SK-N-SH (cell line): ENCODE measurements around the gene WNK2. TPM values are rescaled to one million over a fixed set of nuclear protein-coding genes. Genes with fewer than 3 reads are reported as not detected.

Source experiments
- CTCF ChIA-PET: fragments of 300-600, 350-600 bp; formaldehyde crosslinking; extraction: SDS; loops from one replicate; lab custom pipeline; 2021; lab: Yijun Ruan, JAX
- POLR2A ChIA-PET: fragments of 350-600 bp; sonication (Branson Sonifier 250); formaldehyde crosslinking; extraction: SDS; loops from one replicate; lab custom pipeline; 2020; ENCODE audit warnings: antibody characterized with exemption, inconsistent platforms; lab: Yijun Ruan, JAX
- DNase-seq: peaks from one replicate; pipeline ENCODE4 v3.0.0; 2012
- H2AFZ ChIP-seq: fragments of 200-600 bp; sonication (generic); 2 replicates; pipeline ENCODE4 v1.8.1; 2016; ENCODE audit warnings: antibody characterized with exemption, mild to moderate bottlenecking, low read depth
- H3F3A ChIP-seq: fragments of 200-600 bp; sonication (generic); replicated peaks from 2 replicates; pipeline ENCODE3; 2016; ENCODE audit warnings: antibody characterized with exemption, mild to moderate bottlenecking; ENCODE audit not compliant: insufficient read depth
- H3K27ac ChIP-seq, 2 experiments: fragments of 200-500 bp in 1 of 2; fragments of 200-600 bp in 1 of 2; sonication (Bioruptor generic) in 1 of 2; sonication (generic), shearing (Covaris generic) in 1 of 2; 2 replicates each; pipeline versions ENCODE4 v1.5.1 to v1.6.1; 2014 to 2016; ENCODE audit warnings: low read depth in 2 of 2, inconsistent platforms in 1 of 2, low read length in 1 of 2, mild to moderate bottlenecking in 1 of 2, mixed read lengths in 1 of 2
- H3K27me3 ChIP-seq: fragments of 200-600 bp; sonication (generic), shearing (Covaris generic); 2 replicates; pipeline ENCODE4 v1.6.1; 2016; ENCODE audit warnings: mixed run types; ENCODE audit not compliant: insufficient read depth
- H3K36me3 ChIP-seq, 2 experiments: fragments of 200-500 bp in 1 of 2; fragments of 200-600 bp in 1 of 2; sonication (Bioruptor generic) in 1 of 2; sonication (generic) in 1 of 2; replicated peaks in 1 of 2; 2 replicates each; pipeline versions ENCODE3 to v1.5.1; 2014 to 2016; ENCODE audit warnings: low read length in 1 of 2, mild to moderate bottlenecking in 1 of 2; ENCODE audit not compliant: insufficient read depth in 2 of 2, control insufficient read depth in 1 of 2
- H3K4me1 ChIP-seq, 2 experiments: fragments of 200-500 bp in 1 of 2; fragments of 200-600 bp in 1 of 2; sonication (Bioruptor generic) in 1 of 2; sonication (generic), shearing (Covaris generic) in 1 of 2; 2 replicates each; pipeline versions ENCODE4 v1.5.1 to v1.6.1; 2014 to 2016; ENCODE audit warnings: low read depth in 1 of 2, low read length in 1 of 2, mixed run types in 1 of 2; ENCODE audit not compliant: insufficient read depth in 2 of 2, control insufficient read depth in 1 of 2
- H3K4me2 ChIP-seq: fragments of 200-600 bp; sonication (generic), shearing (Covaris generic); 2 replicates; pipeline ENCODE4 v1.6.1; 2017; ENCODE audit warnings: mixed run types
- H3K4me3 ChIP-seq, 2 experiments: fragments of 200-500 bp in 1 of 2; fragments of 200-600 bp in 1 of 2; sonication (Bioruptor generic) in 1 of 2; sonication (generic), shearing (Covaris generic) in 1 of 2; 2 replicates each; pipeline versions ENCODE4 v1.5.1 to v1.8.1; 2014 to 2016; ENCODE audit warnings: low read depth in 2 of 2, inconsistent platforms in 1 of 2, low read length in 1 of 2, mild to moderate bottlenecking in 1 of 2, mixed read lengths in 1 of 2, moderate library complexity in 1 of 2
- H3K79me2 ChIP-seq: fragments of 200-600 bp; sonication (generic); 2 replicates; pipeline ENCODE4 v1.8.1; 2017; ENCODE audit warnings: mild to moderate bottlenecking; ENCODE audit not compliant: insufficient read depth
- H3K9ac ChIP-seq: fragments of 200-600 bp; sonication (generic); 2 replicates; pipeline ENCODE4 v1.6.1; 2017; ENCODE audit warnings: mixed run types
- H3K9me2 ChIP-seq: fragments of 200-600 bp; sonication (generic); 2 replicates; pipeline ENCODE4 v1.6.1; 2017; ENCODE audit warnings: mixed run types
- H3K9me3 ChIP-seq: fragments of 200-600 bp; sonication (generic); 2 replicates; pipeline ENCODE4 v1.6.1; 2017; ENCODE audit warnings: mixed run types, mild to moderate bottlenecking, moderate library complexity
- H4K20me1 ChIP-seq: fragments of 200-600 bp; sonication (generic); 2 replicates; pipeline ENCODE4 v1.6.1; 2017; ENCODE audit warnings: mild to moderate bottlenecking, mixed run types; ENCODE audit not compliant: insufficient read depth
- ELF1 ChIP-seq: IDR thresholded peaks from 2 replicates; pipeline ENCODE4 v1.4.0; 2012
- FOXJ3 ChIP-seq: sonication (generic); formaldehyde crosslinking; IDR thresholded peaks from 2 replicates; pipeline ENCODE4 v1.5.1; 2020; ENCODE audit warnings: mild to moderate bottlenecking, missing genetic modification reagents
- GABPA ChIP-seq: IDR thresholded peaks from 2 replicates; pipeline ENCODE4 v1.4.0; 2012; ENCODE audit warnings: low read depth, mild to moderate bottlenecking
- MXI1 ChIP-seq: IDR thresholded peaks from 2 replicates; pipeline ENCODE4 v1.6.1; 2012; ENCODE audit warnings: mild to moderate bottlenecking, low read depth, low read length, improper control_type of control experiment
- NRF1 ChIP-seq: IDR thresholded peaks from 2 replicates; pipeline ENCODE4 v1.6.1; 2012; ENCODE audit warnings: low read depth, mild to moderate bottlenecking, low read length
- RXRA ChIP-seq: IDR thresholded peaks from 2 replicates; pipeline ENCODE4 v1.4.0; 2012; ENCODE audit warnings: low read depth, mild to moderate bottlenecking, borderline replicate concordance
- SMC3 ChIP-seq: IDR thresholded peaks from 2 replicates; pipeline ENCODE4 v1.6.1; 2012; ENCODE audit warnings: low read depth, low read length, improper control_type of control experiment
- USF1 ChIP-seq: IDR thresholded peaks from 2 replicates; pipeline ENCODE4 v1.4.0; 2012; ENCODE audit warnings: low read depth, borderline replicate concordance
- WGBS: methylation state at CpG from one replicate; pipeline ENCODE4 v1.1.6; 2017; ENCODE audit warnings: low lambda C conversion rate; 5-methylcytosine and 5-hydroxymethylcytosine counted together
- polyA plus RNA-seq, 3 experiments: library from polyadenylated mRNA; depleted of rRNA; stranded (reverse); fragments of >200 nt; gene quantifications; 2 replicates each; pipeline ENCODE4 v1.2.3, GENCODE V29; 2012

The WNK2 gene
- polyA plus RNA-seq, 1 of the 3 experiments (the other 2 are of a cell fraction): 0.12 TPM

DNA sequence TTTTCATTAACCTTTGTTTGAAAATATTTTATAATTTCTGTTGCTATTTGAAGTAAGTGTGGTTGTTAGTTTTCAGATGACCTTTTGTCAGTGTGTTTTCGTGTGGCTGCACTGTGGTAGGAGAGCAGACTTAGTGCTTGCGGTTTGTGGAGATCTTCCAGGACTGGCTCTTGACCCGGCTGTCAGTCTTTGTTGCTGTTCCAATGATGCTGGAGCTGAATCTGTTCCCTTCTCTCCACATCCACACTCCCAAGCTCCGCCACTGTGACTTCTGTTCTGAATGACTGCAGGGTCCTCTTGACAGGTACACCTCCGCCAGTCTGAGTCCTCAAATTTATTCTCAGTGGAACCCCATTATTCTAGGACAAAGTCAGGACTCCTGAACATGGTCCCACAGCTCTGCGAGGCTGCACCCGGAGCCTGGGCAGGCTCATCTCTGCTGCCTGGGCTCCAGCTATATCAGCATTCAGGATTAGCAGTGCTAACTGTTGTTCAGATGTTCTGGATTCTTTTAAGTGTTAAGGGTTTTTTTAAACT, 126.0 kb downstream of the WNK2 start (continued):
- no peak for TF ChIP-seq MXI1
- TF ChIP-seq FOXJ3 (CRISPR knock-in tag): no peak

DNA sequence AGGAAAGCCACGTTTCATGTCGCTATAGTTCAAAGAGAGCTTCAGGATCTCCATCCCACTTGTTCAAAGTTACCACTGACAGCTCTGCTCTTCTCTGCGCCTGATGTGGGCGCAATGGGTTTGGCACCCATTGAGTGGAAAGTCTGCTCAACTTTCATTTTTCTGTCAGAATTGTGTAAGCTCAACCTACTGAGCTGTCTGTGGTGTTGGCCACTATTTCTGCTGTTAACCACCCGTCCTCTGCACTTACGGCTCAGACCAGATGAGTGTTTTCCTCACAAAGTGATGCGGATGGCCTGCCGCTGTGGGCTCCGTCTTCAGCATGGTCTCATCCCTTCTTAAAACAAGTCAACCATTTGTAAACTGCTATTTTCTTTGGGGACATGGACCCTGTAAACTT, 131.2 kb downstream of the WNK2 start:
- Histone ChIP-seq H3K9ac (no peak overlapping the region), H3K9me3 (no peaks in the 10 kb centered on the region), H2AFZ (no peak overlapping the region), H3K4me2 (no peak overlapping the region), H3F3A (no peaks in the 10 kb centered on the region), H3K27ac (no peak overlapping the region), H3K36me3 (no peaks in the 10 kb centered on the region), H3K4me3 (no peak overlapping the region), H3K4me1 (peaks cover 0 to 20% of the 10 kb centered on the region in 2 experiments; a peak in 1 of 4 replicates), H3K9me2 (no peaks in the 10 kb centered on the region), H3K27me3 (no peaks in the 10 kb centered on the region; the same call in 1 of the 2 replicates), H3K79me2 (no peaks in the 10 kb centered on the region), H4K20me1 (no peaks in the 10 kb centered on the region)
- CTCF ChIA-PET: interaction anchor here (0.8 to 4.4 kb wide), 5 partner anchors 10 to 206 kb away, joined by 3 to 19 read pairs (median 10); no protein-coding TSS in a partner anchor
- DNase-seq: no peak
- POLR2A ChIA-PET: no interaction called here
- 79% methylated on average over 9 of the region's 9 CpGs for WGBS
- no peak for TF ChIP-seq MXI1
- TF ChIP-seq SMC3: no peak
- no peak for TF ChIP-seq NRF1

DNA sequence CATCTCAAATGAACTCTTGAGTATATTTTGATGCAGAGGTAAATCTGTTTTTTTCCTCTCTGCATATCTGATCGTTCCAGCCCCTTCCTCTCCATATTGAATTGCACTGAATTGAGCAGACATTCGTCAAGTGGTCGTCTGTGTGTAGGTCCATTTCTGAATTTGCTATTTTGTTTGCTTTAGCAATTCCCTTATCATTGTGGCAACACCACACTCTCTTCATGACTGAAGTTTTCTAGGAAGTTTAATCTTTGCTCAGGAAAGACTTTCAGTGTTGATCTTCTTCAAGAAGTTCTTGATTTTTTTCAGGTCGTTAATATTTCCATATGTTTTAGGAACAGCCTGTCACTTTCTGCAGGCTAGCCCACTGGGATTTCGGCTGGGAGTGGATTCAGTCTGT, 132.0 kb downstream of the WNK2 start:
- Histone ChIP-seq H3K4me3 (no peak overlapping the region), H3K4me2 (no peak overlapping the region), H3K27ac (no peak overlapping the region), H3K9me3 (no peaks in the 10 kb centered on the region), H3K36me3 (no peaks in the 10 kb centered on the region), H2AFZ (no peak overlapping the region), H3K9me2 (no peaks in the 10 kb centered on the region), H3K79me2 (no peaks in the 10 kb centered on the region), H3K27me3 (no peaks in the 10 kb centered on the region), H3K9ac (no peak overlapping the region), H4K20me1 (no peaks in the 10 kb centered on the region), H3F3A (no peaks in the 10 kb centered on the region), H3K4me1 (peaks cover 0 to 29% of the 10 kb centered on the region in 2 experiments; a peak in 1 of 4 replicates)
- TF ChIP-seq USF1 (no peak), GABPA (no peak), ELF1 (no peak), RXRA (no peak)
- WGBS: 15% methylated on average over 5 of the region's 5 CpGs
- DNase-seq: no peak
- CTCF ChIA-PET: interaction anchor here (1.6 to 2.7 kb wide), 2 partner anchors 11 to 207 kb away, joined by 10 to 15 read pairs; no protein-coding TSS in a partner anchor
- POLR2A ChIA-PET: no interaction called here
